GM12892 (cell line): ENCODE measurements around the gene PARD6G.

Experiments
- POLR2A ChIP-seq: IDR thresholded peaks from 2 replicates; pipeline ENCODE4 v1.6.1; 2011; ENCODE audit warnings: low read depth, low read length, control low read depth
- POLR2AphosphoS5 ChIP-seq: IDR thresholded peaks from 2 replicates; pipeline ENCODE4 v1.6.1; 2011; ENCODE audit warnings: low read depth, low read length, control low read depth
- TAF1 ChIP-seq: IDR thresholded peaks from 2 replicates; pipeline ENCODE4 v1.6.1; 2011; ENCODE audit warnings: low read depth, mild to moderate bottlenecking, control low read depth, low read length, borderline replicate concordance

DNA sequence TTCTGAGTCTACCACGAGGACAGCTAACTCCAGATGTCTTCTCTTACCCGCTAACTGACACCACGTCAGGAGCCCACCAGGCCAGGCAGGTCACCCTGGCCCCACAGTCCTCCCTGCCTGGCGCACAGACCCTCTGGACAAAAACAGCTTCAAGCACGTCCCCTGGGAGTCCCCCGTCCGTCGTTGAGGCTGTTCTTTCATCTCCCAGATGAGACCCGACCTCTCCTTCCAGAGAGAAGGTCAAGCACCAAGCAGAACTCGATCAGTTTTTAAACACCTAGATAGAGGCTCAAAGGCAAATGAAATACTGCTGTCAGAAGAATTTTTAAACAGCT lies 57.8 kb downstream of the PARD6G start:
- TF ChIP-seq POLR2AphosphoS5: no peak
- TF ChIP-seq POLR2A: no peak
- TF ChIP-seq TAF1: no peak
